HL-60 (cell line): ENCODE data around the gene RPS6KA6.

Experiments used
- POLR2AphosphoS5 ChIP-seq: IDR thresholded peaks from 2 replicates; pipeline ENCODE4 v1.6.1; 2012; ENCODE audit warnings: low read depth
- TF ChIP-seq, protein P1 (sequence below): IDR thresholded peaks from one replicate; pipeline ENCODE4 v1.5.1; 2011; ENCODE audit warnings: low read length, control low read depth, inconsistent platforms; ENCODE audit not compliant: insufficient read depth

- no peak for TF ChIP-seq POLR2AphosphoS5
- TF ChIP-seq, protein P1, sequence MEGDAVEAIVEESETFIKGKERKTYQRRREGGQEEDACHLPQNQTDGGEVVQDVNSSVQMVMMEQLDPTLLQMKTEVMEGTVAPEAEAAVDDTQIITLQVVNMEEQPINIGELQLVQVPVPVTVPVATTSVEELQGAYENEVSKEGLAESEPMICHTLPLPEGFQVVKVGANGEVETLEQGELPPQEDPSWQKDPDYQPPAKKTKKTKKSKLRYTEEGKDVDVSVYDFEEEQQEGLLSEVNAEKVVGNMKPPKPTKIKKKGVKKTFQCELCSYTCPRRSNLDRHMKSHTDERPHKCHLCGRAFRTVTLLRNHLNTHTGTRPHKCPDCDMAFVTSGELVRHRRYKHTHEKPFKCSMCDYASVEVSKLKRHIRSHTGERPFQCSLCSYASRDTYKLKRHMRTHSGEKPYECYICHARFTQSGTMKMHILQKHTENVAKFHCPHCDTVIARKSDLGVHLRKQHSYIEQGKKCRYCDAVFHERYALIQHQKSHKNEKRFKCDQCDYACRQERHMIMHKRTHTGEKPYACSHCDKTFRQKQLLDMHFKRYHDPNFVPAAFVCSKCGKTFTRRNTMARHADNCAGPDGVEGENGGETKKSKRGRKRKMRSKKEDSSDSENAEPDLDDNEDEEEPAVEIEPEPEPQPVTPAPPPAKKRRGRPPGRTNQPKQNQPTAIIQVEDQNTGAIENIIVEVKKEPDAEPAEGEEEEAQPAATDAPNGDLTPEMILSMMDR: no peak
These were observed 9.6 kb upstream of the RPS6KA6 start for GRCh38 chrX:84197550-84197949.
